T1000 (cell line): ENCODE measurements around the gene SLC36A2.
"Not testable (repeated sequence)": the region's sequence is repeated elsewhere in the genome, so short reads cannot be mapped to it uniquely, and the experiment has no call there.

ENCODE experiments used
- DNase-seq: peaks from one replicate; lab custom pipeline; 2025; ENCODE audit warnings: mixed read lengths; lab: John Stamatoyannopoulos, UW

Gene SLC36A2

GRCh38 chr5:151347369-151347768, at the start of gene SLC36A2:
TSS of gene SLC36A2 (minus strand) at chr5:151347559. CDS start at chr5:151347460, 99 bp downstream.
- DNase-seq: no peak

- no peak for DNase-seq
Measured at GRCh38 chr5:151388960-151389359, 41.6 kb upstream of the SLC36A2 start.

DNA sequence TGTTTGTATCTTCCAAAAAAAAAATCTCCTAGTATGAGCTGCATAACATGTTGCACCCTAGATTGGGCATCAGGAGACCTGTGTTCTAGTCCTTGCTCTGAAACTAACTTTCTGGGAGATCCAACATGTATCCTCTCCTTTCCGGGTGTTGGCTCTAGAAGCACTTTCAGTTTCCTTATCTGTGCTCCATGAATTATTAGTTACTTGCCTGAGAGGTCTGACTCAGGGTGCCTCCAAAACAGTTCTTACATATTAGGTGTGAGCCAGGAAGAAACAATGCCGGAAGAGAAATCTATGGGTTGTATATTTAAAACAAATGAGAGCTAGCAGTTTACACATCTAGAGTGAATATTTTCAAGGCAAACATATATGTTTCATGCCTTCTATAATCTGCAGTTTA, 36.7 kb upstream of the SLC36A2 start:
- DNase-seq: no peak

- no peak for DNase-seq
Measured at GRCh38 chr5:151383011-151383410, 35.7 kb upstream of the SLC36A2 start.

DNA sequence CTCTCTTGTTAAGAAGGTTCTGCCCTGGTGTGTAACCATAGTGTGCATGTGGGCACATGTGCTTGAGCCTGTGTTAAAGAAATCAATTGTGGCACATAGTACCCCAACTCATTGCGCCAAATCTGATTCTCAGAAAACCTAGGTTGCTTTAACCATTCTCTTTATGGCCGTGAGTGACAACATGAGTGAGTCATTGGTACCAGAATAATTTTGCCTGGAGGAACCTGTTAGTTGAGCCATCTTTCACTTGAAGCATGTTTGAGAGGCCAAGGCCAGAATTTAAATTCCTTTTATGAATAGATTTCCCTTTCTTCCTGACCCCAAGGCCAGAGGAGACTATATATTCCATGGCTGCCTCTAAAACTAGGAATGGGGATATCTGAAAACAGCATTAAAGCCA, 35.2 kb upstream of the SLC36A2 start:
- DNase-seq: no peak

DNA sequence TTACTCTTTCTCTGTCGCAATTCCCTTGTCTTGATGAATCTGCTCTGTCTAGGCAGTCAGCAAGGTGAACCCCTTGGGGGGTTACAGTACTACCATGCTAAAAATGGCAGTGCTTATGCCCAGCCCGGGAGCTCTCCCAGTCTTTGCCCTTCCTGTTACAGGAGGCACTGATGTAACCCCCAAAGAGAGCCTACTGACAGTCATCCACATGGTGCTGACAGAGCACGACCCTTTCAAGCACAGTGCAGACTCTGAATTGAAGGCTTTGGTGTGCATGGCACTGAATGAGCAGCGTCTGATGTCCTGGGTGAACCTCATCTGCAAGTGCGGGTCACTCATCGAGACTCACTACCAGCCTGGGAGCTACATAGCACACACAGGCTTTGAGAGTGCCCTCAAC, 34.5 kb upstream of the SLC36A2 start:
- DNase-seq: no peak

GRCh38 chr5:151378616-151379015, 31.3 kb upstream of the SLC36A2 start:
- no peak for DNase-seq

DNA sequence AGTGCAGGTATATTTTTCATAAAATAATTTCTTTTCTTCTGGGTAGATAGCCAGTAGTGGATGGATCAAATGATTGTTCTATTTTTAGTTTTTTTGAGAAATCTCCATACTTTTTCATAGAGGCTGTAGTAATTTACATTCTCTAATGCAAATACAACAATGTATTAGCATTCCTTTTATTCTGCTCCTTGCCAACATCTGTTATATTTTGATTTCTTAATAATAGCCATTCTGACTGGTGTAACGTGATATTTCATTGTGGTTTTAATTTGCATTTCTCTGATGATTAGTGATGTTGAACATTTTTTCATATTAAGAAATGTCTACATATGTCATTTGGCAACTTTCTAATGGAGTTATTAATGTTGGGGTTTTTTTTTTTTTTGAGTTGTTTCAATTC, 27.2 kb upstream of the SLC36A2 start:
- no peak for DNase-seq

DNA sequence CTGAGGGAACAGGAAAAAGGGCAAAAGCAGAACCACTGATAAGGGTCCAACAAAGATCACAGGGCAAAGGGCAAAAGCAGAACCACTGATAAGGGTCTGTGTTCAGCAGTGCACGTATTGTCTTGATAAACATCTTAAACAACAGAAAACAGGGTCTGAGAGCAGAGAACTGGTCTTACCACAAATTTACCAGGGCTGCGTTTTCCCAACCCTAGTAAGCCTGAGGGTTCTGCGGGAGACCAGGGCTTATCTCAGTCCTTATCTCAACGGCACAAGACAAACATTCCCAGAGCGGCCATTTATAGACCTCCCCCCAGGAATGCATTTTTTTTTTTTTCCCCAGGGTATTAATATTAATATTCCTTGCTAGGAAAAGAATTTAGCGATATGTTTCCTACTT, 19.7 kb upstream of the SLC36A2 start:
- not testable (repeated sequence) for DNase-seq

DNA sequence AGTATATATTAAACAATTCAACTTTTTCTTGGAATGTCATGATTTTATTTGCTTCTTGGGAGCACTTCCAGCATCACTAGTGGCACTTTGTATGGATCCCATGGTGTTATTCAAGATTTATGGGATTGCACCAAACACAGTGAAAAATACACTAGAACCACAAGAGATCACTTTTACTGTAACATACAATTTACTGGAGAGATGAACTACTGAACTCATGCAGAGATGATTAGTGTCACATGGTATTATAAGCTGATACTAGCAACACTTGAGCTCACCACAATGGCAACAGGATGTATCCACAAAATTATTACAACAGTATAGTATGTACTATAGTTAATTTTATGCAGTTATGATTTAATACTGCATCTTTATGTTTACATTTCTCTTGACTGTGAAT, 16.3 kb upstream of the SLC36A2 start:
- no peak for DNase-seq

- no peak for DNase-seq
Measured at GRCh38 chr5:151362970-151363369, 15.6 kb upstream of the SLC36A2 start.

GRCh38 chr5:151359391-151359790, 12.0 kb upstream of the SLC36A2 start:
- DNase-seq: no peak

DNA sequence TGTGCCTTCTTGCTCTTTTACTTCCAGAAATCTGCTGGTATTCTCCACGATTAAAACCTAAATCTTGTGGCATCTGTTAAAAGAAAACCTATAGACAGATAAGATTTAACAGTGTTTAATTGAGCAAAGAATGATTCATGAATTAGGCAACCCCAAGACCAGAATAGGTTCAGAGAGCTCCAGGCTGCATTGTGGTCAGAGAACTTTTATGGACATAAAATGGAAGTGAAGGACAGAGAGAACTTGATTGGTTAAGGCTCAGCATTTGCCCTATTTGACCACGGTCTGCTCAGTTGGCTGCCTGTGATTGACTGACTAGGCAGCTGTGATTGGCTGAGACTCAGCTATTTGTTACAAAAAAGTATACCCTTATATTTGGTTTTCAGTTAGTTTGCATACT, 10.4 kb upstream of the SLC36A2 start:
- DNase-seq: no peak

DNA sequence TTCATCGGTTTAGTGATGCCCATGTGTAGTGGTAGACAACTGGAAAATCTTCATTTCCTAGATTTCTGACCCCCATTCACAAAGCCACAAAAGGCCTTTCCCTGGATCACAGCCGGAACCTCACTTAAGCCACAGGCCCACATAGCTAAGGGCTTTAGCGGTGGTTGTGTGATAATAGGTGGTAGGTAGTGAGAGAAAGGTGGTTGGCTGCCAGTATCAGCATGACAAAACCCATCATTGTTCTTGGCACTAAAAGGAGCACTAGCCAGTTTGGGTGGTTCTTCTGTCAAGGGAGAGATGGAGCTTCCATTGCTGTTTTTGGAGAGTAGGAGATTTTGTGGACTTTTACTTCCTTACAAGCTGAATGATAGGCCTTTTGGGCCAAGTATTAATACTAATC, 9.7 kb upstream of the SLC36A2 start:
- DNase-seq: no peak

DNA sequence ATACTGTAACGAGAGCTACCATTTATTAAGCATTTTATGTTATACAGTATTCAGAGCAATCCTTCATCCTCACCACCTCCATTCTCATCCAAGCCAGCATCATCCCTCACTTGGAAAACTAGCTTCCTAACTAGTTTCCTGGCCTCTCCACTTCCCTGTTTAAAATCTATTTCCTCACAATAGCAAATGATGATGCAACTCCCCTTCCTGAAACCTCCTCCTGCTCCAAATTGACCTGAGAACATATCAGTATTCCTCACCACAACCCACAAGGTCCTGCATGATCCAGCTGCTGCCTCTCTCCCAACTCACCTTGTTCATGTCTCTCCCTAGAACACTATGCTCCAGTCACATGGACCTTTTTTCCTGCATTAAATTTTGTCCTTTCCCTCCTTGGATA, 4.3 kb upstream of the SLC36A2 start:
- DNase-seq: no peak

DNA sequence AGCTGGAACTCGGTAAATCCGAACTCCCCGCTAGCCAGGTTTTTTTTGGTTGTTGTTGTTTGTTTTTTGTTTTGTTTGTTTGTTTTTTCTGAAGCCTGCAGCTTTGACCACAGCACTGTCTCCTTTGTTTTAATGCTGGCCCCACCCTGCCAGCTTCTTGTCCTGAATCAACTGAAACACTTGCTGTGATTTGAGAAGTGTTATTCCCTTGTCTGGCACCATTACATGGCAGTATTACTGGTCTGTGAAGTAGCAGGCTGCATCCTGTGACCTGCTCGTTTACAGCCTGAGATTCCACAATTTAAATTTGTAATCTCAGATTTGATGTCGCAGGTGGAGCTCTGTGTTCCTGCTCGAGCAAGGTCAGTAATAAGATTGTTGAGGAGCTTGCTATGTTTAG, 1.4 kb upstream of the SLC36A2 start:
- DNase-seq: no peak

GRCh38 chr5:151345808-151346478, 1.4 kb downstream of the SLC36A2 start:
- no peak for DNase-seq

GRCh38 chr5:151345187-151345807, 2.1 kb downstream of the SLC36A2 start:
- no peak for DNase-seq

DNA sequence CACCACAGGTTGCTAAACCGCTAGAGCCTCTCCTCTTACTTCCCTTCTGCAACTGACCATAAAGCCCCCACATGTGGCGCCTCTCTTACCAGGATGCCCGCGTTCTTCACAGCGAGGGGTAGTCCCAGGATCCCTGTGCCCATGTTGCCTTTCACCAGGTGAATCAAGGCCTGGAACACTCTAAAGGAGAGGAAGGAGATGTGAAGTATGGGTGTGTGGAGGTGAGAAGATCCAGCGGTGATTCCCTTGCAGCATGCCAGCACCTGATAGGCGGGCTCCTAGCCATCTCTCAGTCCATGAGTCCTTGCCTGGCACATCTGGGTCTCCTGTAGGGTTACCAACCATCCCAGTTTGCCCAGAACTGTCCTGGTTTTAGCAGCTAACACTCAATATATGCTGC, 3.3 kb downstream of the SLC36A2 start:
- DNase-seq: no peak

GRCh38 chr5:151340004-151340403, 7.4 kb downstream of the SLC36A2 start:
- DNase-seq: no peak

GRCh38 chr5:151338734-151339133, 8.6 kb downstream of the SLC36A2 start:
- no peak for DNase-seq

DNA sequence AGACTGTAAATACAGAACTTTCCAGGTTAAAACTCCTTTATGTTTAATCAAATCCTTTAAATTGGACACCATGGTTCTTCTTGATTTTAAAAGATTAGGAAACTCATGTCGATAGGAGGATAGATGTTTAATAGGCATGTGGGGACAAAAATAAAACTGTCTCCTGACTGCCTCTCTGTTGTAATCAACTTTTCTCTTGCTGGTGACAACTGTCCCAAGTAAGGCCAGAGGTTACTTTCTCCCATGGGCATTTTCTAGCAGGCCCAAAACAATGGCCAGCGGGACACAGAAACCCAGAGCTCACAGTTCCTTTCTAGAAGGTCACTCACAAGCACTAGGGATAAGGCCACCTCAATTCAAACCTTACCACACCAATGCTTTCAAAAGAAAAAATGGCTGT, 14.5 kb downstream of the SLC36A2 start:
- DNase-seq: no peak

DNA sequence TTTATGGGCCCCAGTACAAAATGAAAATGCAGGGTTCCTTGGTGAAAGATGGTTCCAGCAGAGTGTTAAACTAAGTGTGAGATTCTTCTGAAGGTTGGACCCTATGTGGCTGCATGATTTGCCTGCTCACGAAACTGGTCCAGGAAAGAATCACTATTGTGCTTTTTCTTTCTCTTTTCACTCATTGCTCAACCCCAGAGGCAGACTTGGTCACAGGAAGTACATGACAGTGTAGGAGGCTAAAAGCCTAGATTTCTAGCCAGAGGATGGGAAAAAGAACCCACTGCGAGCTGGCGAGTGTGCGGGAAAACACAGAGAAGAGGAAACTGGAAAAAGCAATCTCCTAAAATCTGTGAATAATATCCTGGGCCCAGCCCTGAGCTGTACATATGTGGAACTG, 18.6 kb downstream of the SLC36A2 start:
- no peak for DNase-seq

DNA sequence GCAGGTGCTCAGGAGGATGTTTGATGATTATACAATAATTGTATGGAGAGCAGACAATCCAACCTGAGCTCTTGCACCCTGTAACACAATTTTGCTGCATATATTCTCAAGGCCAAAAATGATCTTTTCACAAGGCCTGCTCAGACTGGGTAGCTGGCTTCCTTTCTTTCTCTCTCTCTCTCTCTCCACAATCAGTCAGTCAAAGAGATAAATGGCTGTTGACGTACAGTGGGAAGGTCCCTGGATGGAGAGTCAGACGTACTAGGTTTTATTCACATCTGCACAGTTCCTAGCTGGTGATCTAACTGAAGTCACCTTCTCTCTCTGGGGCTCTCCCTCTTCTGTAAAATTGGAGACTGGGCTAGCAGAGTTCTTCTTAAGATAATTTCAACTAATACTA, 19.8 kb downstream of the SLC36A2 start:
- no peak for DNase-seq
